Common myeloid progenitor, CD34-positive (primary cell): ENCODE measurements around the gene SCN4A.
"Not testable (repeated sequence)": the region's sequence is repeated elsewhere in the genome, so short reads cannot be mapped to it uniquely, and the experiment has no call there.

Source experiments
- CTCF ChIA-PET: fragments of 350-600 bp; sonication (Branson Sonifier 250); formaldehyde crosslinking; loops from one replicate; lab custom pipeline; 2021; ENCODE audit warnings: antibody characterized with exemption; lab: Charles Lee
- POLR2A ChIA-PET: fragments of 350-600 bp; sonication (Branson Sonifier 250); formaldehyde crosslinking; loops from one replicate; lab custom pipeline; 2021; ENCODE audit warnings: antibody characterized with exemption; lab: Charles Lee
- DNase-seq, 3 donors: peaks; one replicate each; pipeline versions ENCODE4 v3.0.0 to v3.0.0-alpha.2; 2013
- H3K27ac ChIP-seq, 2 experiments: 1 replicate in 1 of 2; 2 replicates in 1 of 2; pipeline ENCODE4 v1.7.0; 2013; ENCODE audit warnings: inconsistent platforms in 2 of 2, low read length in 2 of 2, mild to moderate bottlenecking in 2 of 2, low read depth in 1 of 2, moderate library complexity in 1 of 2; ENCODE audit not compliant: severe bottlenecking in 2 of 2, insufficient read depth in 1 of 2, poor library complexity in 1 of 2
- H3K27me3 ChIP-seq, 5 experiments: replicated peaks in 2 of 5; 1 replicate in 3 of 5; 2 replicates in 2 of 5; pipeline versions ENCODE4 v1.6.1 to v1.7.0; 2013; ENCODE audit warnings: low read length in 4 of 5, mild to moderate bottlenecking in 2 of 5, moderate library complexity in 2 of 5, inconsistent platforms in 1 of 5; ENCODE audit not compliant: insufficient read depth in 5 of 5, control insufficient read depth in 4 of 5
- H3K36me3 ChIP-seq, 4 experiments: 1 replicate in 2 of 4; 2 replicates in 2 of 4; pipeline versions ENCODE4 v1.6.1 to v1.7.0; 2013; ENCODE audit warnings: low read length in 3 of 4, control low read depth in 1 of 4, mild to moderate bottlenecking in 1 of 4; ENCODE audit not compliant: control insufficient read depth in 4 of 4, insufficient read depth in 4 of 4
- H3K4me1 ChIP-seq, 4 experiments: 1 replicate in 3 of 4; 2 replicates in 1 of 4; pipeline versions ENCODE4 v1.6.1 to v1.7.1; 2013; ENCODE audit warnings: low read length in 3 of 4, mild to moderate bottlenecking in 3 of 4, control low read depth in 1 of 4, inconsistent platforms in 1 of 4, moderate library complexity in 1 of 4; ENCODE audit not compliant: control insufficient read depth in 4 of 4, insufficient read depth in 4 of 4; ENCODE audit errors: control extremely low read depth in 1 of 4
- H3K4me3 ChIP-seq, 7 experiments: 1 replicate in 4 of 7; 2 replicates in 3 of 7; pipeline versions ENCODE4 v1.5.1 to v1.7.0; 2013; ENCODE audit warnings: mild to moderate bottlenecking in 7 of 7, low read length in 6 of 7, moderate library complexity in 6 of 7, inconsistent platforms in 2 of 7, low read depth in 2 of 7, control low read depth in 1 of 7; ENCODE audit not compliant: insufficient read depth in 4 of 7, control insufficient read depth in 1 of 7; ENCODE audit errors: extremely low read depth in 1 of 7
- H3K9me3 ChIP-seq, 5 experiments: 1 replicate in 4 of 5; 2 replicates in 1 of 5; pipeline versions ENCODE4 v1.6.1 to v1.7.1; 2013; ENCODE audit warnings: low read length in 4 of 5, mild to moderate bottlenecking in 2 of 5, inconsistent platforms in 1 of 5, low read depth in 1 of 5, moderate library complexity in 1 of 5; ENCODE audit not compliant: control insufficient read depth in 4 of 5, insufficient read depth in 2 of 5; ENCODE audit errors: control extremely low read depth in 1 of 5
- WGBS: methylation state at CpG from one replicate; pipeline ENCODE4 v1.1.5; 2013; ENCODE audit not compliant: insufficient coverage; 5-methylcytosine and 5-hydroxymethylcytosine counted together

Gene SCN4A

GRCh38 chr17:63915753-63916152, 57.0 kb downstream of the SCN4A start:
- DNase-seq, H3K4me1 ChIP-seq, POLR2A ChIA-PET, H3K9me3 ChIP-seq, H3K27me3 ChIP-seq, H3K27ac ChIP-seq, H3K36me3 ChIP-seq, H3K4me3 ChIP-seq: not testable (repeated sequence)
- CTCF ChIA-PET: interaction anchor here (0.8 to 5.5 kb wide), 9 partner anchors 31 to 225 kb away, joined by 3 to 56 read pairs (median 9); no protein-coding TSS in a partner anchor
- 89% methylated on average over 6 of the region's 10 CpGs for WGBS

- H3K27me3 ChIP-seq: no peaks in the 10 kb centered on the region
- no peaks in the 10 kb centered on the region for H3K9me3 ChIP-seq
- no peaks in the 10 kb centered on the region for H3K36me3 ChIP-seq
- no peak for DNase-seq
- H3K4me3 ChIP-seq: no peak overlapping the region
- H3K4me1 ChIP-seq: peaks cover 0 to 5% (median 0%) of the 10 kb centered on the region in 4 experiments
- ChIA-PET POLR2A (no interaction called here), CTCF (interaction anchor here (0.8 to 5.5 kb wide), 5 partner anchors 32 to 111 kb away, joined by 3 to 24 read pairs (median 9); no protein-coding TSS in a partner anchor)
- H3K27ac ChIP-seq: no peak overlapping the region
- WGBS: 100% methylated on average over 7 of the region's 7 CpGs
Measured at GRCh38 chr17:63914471-63914870, 58.2 kb downstream of the SCN4A start.

- ChIA-PET POLR2A (interaction anchor here (0.6 kb wide), 1 partner anchor 35 kb away, joined by 3 read pairs; no protein-coding TSS in a partner anchor), CTCF (interaction anchor here (1.0 to 5.5 kb wide), 20 partner anchors 11 to 224 kb away, joined by 3 to 27 read pairs (median 5); partner anchors contain the start of genes CD79B and ERN1)
- no peaks in the 10 kb centered on the region for H3K4me1 ChIP-seq
- no peak overlapping the region for H3K27ac ChIP-seq
- H3K9me3 ChIP-seq: no peaks in the 10 kb centered on the region
- H3K36me3 ChIP-seq: no peaks in the 10 kb centered on the region
- no peaks in the 10 kb centered on the region for H3K27me3 ChIP-seq
- DNase-seq: peak in 2 of 3 donors; percentile 48 to 61
- no peak overlapping the region for H3K4me3 ChIP-seq
- 57% methylated on average over 5 of the region's 8 CpGs for WGBS
Measured at GRCh38 chr17:63911657-63912100, 61.0 kb downstream of the SCN4A start.

- 80% methylated on average over 11 of the region's 15 CpGs for WGBS
- DNase-seq: no peak
- Histone ChIP-seq H3K27me3 (no peaks in the 10 kb centered on the region), H3K4me1 (no peaks in the 10 kb centered on the region), H3K9me3 (no peaks in the 10 kb centered on the region), H3K36me3 (no peaks in the 10 kb centered on the region), H3K27ac (no peak within 1 kb of the TSS), H3K4me3 (no peak within 1 kb of the TSS)
- POLR2A ChIA-PET: no interaction called here
- CTCF ChIA-PET: interaction anchor here (0.7 to 5.5 kb wide), 22 partner anchors 12 to 225 kb away, joined by 3 to 27 read pairs (median 4); partner anchors contain the start of gene ERN1
Measured at GRCh38 chr17:63911041-63911635, 61.6 kb downstream of the SCN4A start, which contains the start of gene CSHL1. CSHL1 (minus strand) TSS chr17:63911258; CDS start chr17:63911196, 62 bp downstream.

- no peak for DNase-seq
- ChIA-PET CTCF (interaction anchor here (0.7 to 4.0 kb wide), 10 partner anchors 20 to 221 kb away, joined by 3 to 27 read pairs (median 4); partner anchors contain the start of gene ERN1), POLR2A (no interaction called here)
- Histone ChIP-seq H3K4me1 (no peaks in the 10 kb centered on the region), H3K9me3 (no peaks in the 10 kb centered on the region), H3K27me3 (no peaks in the 10 kb centered on the region), H3K36me3 (no peaks in the 10 kb centered on the region), H3K27ac (no peak overlapping the region), H3K4me3 (no peak overlapping the region)
- WGBS: 93% methylated on average over 12 of the region's 14 CpGs
Measured at GRCh38 chr17:63910096-63910495, 62.6 kb downstream of the SCN4A start.

- DNase-seq, H3K36me3 ChIP-seq, H3K27ac ChIP-seq, POLR2A ChIA-PET, H3K4me1 ChIP-seq, H3K4me3 ChIP-seq, H3K9me3 ChIP-seq, H3K27me3 ChIP-seq: not testable (repeated sequence)
- WGBS: 96% methylated on average over 5 of the region's 10 CpGs
- CTCF ChIA-PET: interaction anchor here (2.7 to 3.0 kb wide), 2 partner anchors 19 to 221 kb away, joined by 7 to 10 read pairs; partner anchors contain the start of gene ERN1
Measured at GRCh38 chr17:63909586-63909985, 63.1 kb downstream of the SCN4A start.

GRCh38 chr17:63907161-63907778, 65.4 kb downstream of the SCN4A start:
- POLR2A ChIA-PET, H3K4me1 ChIP-seq, H3K4me3 ChIP-seq, H3K36me3 ChIP-seq, H3K9me3 ChIP-seq, H3K27ac ChIP-seq, H3K27me3 ChIP-seq: not testable (repeated sequence)
- 95% methylated on average over 4 of the region's 12 CpGs for WGBS
- peak in 2 of 3 donors; percentile 49 to 52 for DNase-seq
- CTCF ChIA-PET: interaction anchor here (0.5 to 1.7 kb wide), 5 partner anchors 13 to 115 kb away, joined by 3 to 5 read pairs (median 4); no protein-coding TSS in a partner anchor
